SK-N-SH treated with all-trans-retinoic acid at 6 μM for 48 hours (cell line): ENCODE results near the gene CTU1.

ENCODE experiments used
- ATAC-seq: fragments of 200-7000 bp; cut with Tn5 transposase; 3 replicates; pipeline ENCODE4 v1.9.1; 2020; ENCODE audit warnings: mild to moderate bottlenecking, moderate library complexity
- ARNTL ChIP-seq: fragments of 450-650 bp; formaldehyde crosslinking; IDR thresholded peaks from 2 replicates; pipeline ENCODE4 v1.5.0; 2020; ENCODE audit warnings: low read depth, mild to moderate bottlenecking, moderate library complexity, borderline replicate concordance
- BACH2 ChIP-seq: fragments of 250-450 bp; sonication (Bioruptor Pico); IDR thresholded peaks from 2 replicates; pipeline ENCODE4 v1.9.0; 2021; ENCODE audit warnings: mild to moderate bottlenecking, borderline replicate concordance
- CREB5 ChIP-seq: fragments of 250-450 bp; sonication (Bioruptor Pico); IDR thresholded peaks from 2 replicates; pipeline ENCODE4 v1.5.1; 2020; ENCODE audit warnings: low read depth, mild to moderate bottlenecking, moderate library complexity
- CSDC2 ChIP-seq: fragments of 250-450 bp; sonication (Bioruptor Pico); IDR thresholded peaks from 2 replicates; pipeline ENCODE4 v1.5.0; 2020; ENCODE audit warnings: mild to moderate bottlenecking, moderate library complexity
- CSRNP3 ChIP-seq: fragments of 250-450 bp; sonication (Bioruptor Pico); IDR thresholded peaks from 2 replicates; pipeline ENCODE4 v1.5.1; 2021; ENCODE audit warnings: mild to moderate bottlenecking, moderate library complexity
- ESRRG ChIP-seq: fragments of 250-450 bp; sonication (Bioruptor Pico); IDR thresholded peaks from 2 replicates; pipeline ENCODE4 v1.6.1; 2021; ENCODE audit warnings: mild to moderate bottlenecking
- GLIS3 ChIP-seq: fragments of 250-450 bp; sonication (Bioruptor Pico); IDR thresholded peaks from 2 replicates; pipeline ENCODE4 v1.5.0; 2020; ENCODE audit warnings: mild to moderate bottlenecking, moderate library complexity
- ISL1 ChIP-seq: fragments of 250-450 bp; sonication (Bioruptor Pico); IDR thresholded peaks from 2 replicates; pipeline ENCODE4 v2.1.2; 2022; ENCODE audit warnings: mild to moderate bottlenecking, moderate library complexity
- OSR1 ChIP-seq: fragments of 250-450 bp; sonication (Bioruptor Pico); IDR thresholded peaks from 2 replicates; pipeline ENCODE4 v1.8.0; 2022; ENCODE audit warnings: moderate library complexity, mild to moderate bottlenecking, inconsistent platforms
- PATZ1 ChIP-seq: fragments of 250-450 bp; sonication (Bioruptor Pico); IDR thresholded peaks from 2 replicates; pipeline ENCODE4 v1.8.0; 2020; ENCODE audit warnings: mild to moderate bottlenecking, moderate library complexity, borderline replicate concordance
- RARB ChIP-seq: fragments of 250-450 bp; sonication (Bioruptor Pico); IDR thresholded peaks from 2 replicates; pipeline ENCODE4 v1.8.0; 2021; ENCODE audit warnings: mild to moderate bottlenecking, moderate library complexity
- SNAI2 ChIP-seq: fragments of 250-450 bp; sonication (Bioruptor Pico); IDR thresholded peaks from 2 replicates; pipeline ENCODE4 v1.5.0; 2020; ENCODE audit warnings: mild to moderate bottlenecking, moderate library complexity
- TOX ChIP-seq: fragments of 250-450 bp; sonication (Bioruptor Pico); IDR thresholded peaks from 2 replicates; pipeline ENCODE4 v1.8.0; 2021; ENCODE audit warnings: mild to moderate bottlenecking, moderate library complexity, borderline replicate concordance
- TSHZ2 ChIP-seq: fragments of 250-450 bp; sonication (Bioruptor Pico); IDR thresholded peaks from 2 replicates; pipeline ENCODE4 v1.5.0; 2020; ENCODE audit warnings: mild to moderate bottlenecking, moderate library complexity
- ZFP3 ChIP-seq: fragments of 250-450 bp; sonication (Bioruptor Pico); IDR thresholded peaks from 2 replicates; pipeline ENCODE4 v1.5.0; 2020; ENCODE audit warnings: mild to moderate bottlenecking, moderate library complexity
- ZFP30 ChIP-seq: fragments of 450-650 bp; formaldehyde crosslinking; IDR thresholded peaks from 2 replicates; pipeline ENCODE4 v1.5.0; 2022; ENCODE audit warnings: mild to moderate bottlenecking, moderate library complexity
- ZNF565 ChIP-seq: fragments of 450-650 bp; formaldehyde crosslinking; conservative IDR thresholded peaks from 2 replicates; pipeline ENCODE4 v1.5.0; 2020; ENCODE audit warnings: low read depth, mild to moderate bottlenecking, moderate library complexity
- ZNF70 ChIP-seq: fragments of 450-650 bp; formaldehyde crosslinking; IDR thresholded peaks from 2 replicates; pipeline ENCODE4 v1.5.0; 2020; ENCODE audit warnings: mild to moderate bottlenecking, moderate library complexity
- ZNF8 ChIP-seq: fragments of 450-650 bp; formaldehyde crosslinking; IDR thresholded peaks from 2 replicates; pipeline ENCODE4 v1.5.0; 2020; ENCODE audit warnings: mild to moderate bottlenecking, moderate library complexity

Gene CTU1

GRCh38 chr19:51094696-51095279 is 13.4 kb downstream of the CTU1 start:
- ATAC-seq = no peak
- TF ChIP-seq ZNF70 (CRISPR knock-in tag) = no peak
- no peak for TF ChIP-seq GLIS3 (CRISPR knock-in tag)
- no peak for TF ChIP-seq RARB (CRISPR knock-in tag)
- TF ChIP-seq OSR1 (CRISPR knock-in tag) = no peak
- no peak for TF ChIP-seq ESRRG (CRISPR knock-in tag)
- no peak for TF ChIP-seq CSRNP3
- TF ChIP-seq BACH2 (CRISPR knock-in tag) = no peak
- TF ChIP-seq ZNF8 (CRISPR knock-in tag) = no peak
- TF ChIP-seq PATZ1 (CRISPR knock-in tag) = no peak
- no peak for TF ChIP-seq SNAI2
- TF ChIP-seq TOX = no peak
- TF ChIP-seq CSDC2 (CRISPR knock-in tag) = no peak
- no peak for TF ChIP-seq ISL1 (CRISPR knock-in tag)

GRCh38 chr19:51093510-51094345 is 14.5 kb downstream of the CTU1 start:
- no peak for ATAC-seq
- TF ChIP-seq CREB5 (CRISPR knock-in tag) (no peak), OSR1 (CRISPR knock-in tag) (no peak), CSDC2 (CRISPR knock-in tag) (no peak), ESRRG (CRISPR knock-in tag) (no peak), TSHZ2 (CRISPR knock-in tag) (no peak), ZFP3 (CRISPR knock-in tag) (no peak), TOX (no peak), ZNF8 (CRISPR knock-in tag) (no peak), ISL1 (CRISPR knock-in tag) (no peak), ZNF70 (CRISPR knock-in tag) (no peak), GLIS3 (CRISPR knock-in tag) (no peak), RARB (CRISPR knock-in tag) (no peak), ARNTL (CRISPR knock-in tag) (no peak), ZFP30 (CRISPR knock-in tag) (no peak), ZNF565 (CRISPR knock-in tag) (no peak), SNAI2 (no peak), PATZ1 (CRISPR knock-in tag) (no peak), CSRNP3 (no peak)
